Mucosa of gallbladder (tissue), 1 donor: ENCODE measurements around the gene LDLRAD3. TPM values are rescaled to one million over a fixed set of nuclear protein-coding genes. Genes with fewer than 3 reads are reported as not detected.
"Not testable (repeated sequence)": the region's sequence is repeated elsewhere in the genome, so short reads cannot be mapped to it uniquely, and the experiment has no call there.

Experiments
- DNase-seq: peaks from one replicate; pipeline ENCODE4 v3.0.0-alpha.2; 2020; ENCODE audit warnings: low spot score
- total RNA-seq: library from RNA; stranded (reverse); gene quantifications from one replicate; pipeline ENCODE4 v1.2.1, GENCODE V29; 2021
- donor health status: DM: no; HTN: no; CAD: no.

LDLRAD3 gene
- total RNA-seq, 1 donor from 2014 or later = 5.0 TPM

- DNase-seq = no peak
Observed at GRCh38 chr11:36019005-36019596, 75.2 kb downstream of the LDLRAD3 start.

- DNase-seq = no peak
Observed at GRCh38 chr11:36019722-36020121, 75.9 kb downstream of the LDLRAD3 start.

- no peak for DNase-seq
Observed at GRCh38 chr11:36022882-36023281, 79.0 kb downstream of the LDLRAD3 start.

GRCh38 chr11:36023922-36024321 lies 80.1 kb downstream of the LDLRAD3 start:
- DNase-seq = no peak

- no peak for DNase-seq
Observed at GRCh38 chr11:36024716-36025115, 80.9 kb downstream of the LDLRAD3 start.

- no peak for DNase-seq
Observed at GRCh38 chr11:36026315-36026968, 82.6 kb downstream of the LDLRAD3 start.

- DNase-seq = no peak
Observed at GRCh38 chr11:36027731-36028130, 83.9 kb downstream of the LDLRAD3 start.

- DNase-seq = no peak
Observed at GRCh38 chr11:36029616-36030015, 85.8 kb downstream of the LDLRAD3 start.

- DNase-seq = no peak
Observed at GRCh38 chr11:36030731-36031281, 86.9 kb downstream of the LDLRAD3 start.

- DNase-seq = no peak
Observed at GRCh38 chr11:36033082-36033751, 89.4 kb downstream of the LDLRAD3 start.

- DNase-seq = no peak
Observed at GRCh38 chr11:36033936-36034335, 90.1 kb downstream of the LDLRAD3 start.

GRCh38 chr11:36034551-36035331 lies 90.9 kb downstream of the LDLRAD3 start:
- no peak for DNase-seq

- no peak for DNase-seq
Observed at GRCh38 chr11:36035454-36035853, 91.6 kb downstream of the LDLRAD3 start.

GRCh38 chr11:36035999-36036398 lies 92.1 kb downstream of the LDLRAD3 start:
- no peak for DNase-seq

- DNase-seq = peak; percentile 67
Observed at GRCh38 chr11:36037031-36037430, 93.2 kb downstream of the LDLRAD3 start.

GRCh38 chr11:36038541-36038940 lies 94.7 kb downstream of the LDLRAD3 start:
- no peak for DNase-seq

- DNase-seq = no peak
Observed at GRCh38 chr11:36039471-36039870, 95.6 kb downstream of the LDLRAD3 start.

- DNase-seq = no peak
Observed at GRCh38 chr11:36041988-36042611, 98.2 kb downstream of the LDLRAD3 start.

- DNase-seq = no peak
Observed at GRCh38 chr11:36044636-36045035, 100.8 kb downstream of the LDLRAD3 start.

- DNase-seq = not testable (repeated sequence)
Observed at GRCh38 chr11:36045945-36046344, 102.1 kb downstream of the LDLRAD3 start.

- no peak for DNase-seq
Observed at GRCh38 chr11:36046932-36047331, 103.1 kb downstream of the LDLRAD3 start.

- no peak for DNase-seq
Observed at GRCh38 chr11:36047344-36047743, 103.5 kb downstream of the LDLRAD3 start.
